Measurements from ENCODE around the gene MRPL12.
"Not testable (repeated sequence)": the region's sequence is repeated elsewhere in the genome, so short reads cannot be mapped to it uniquely, and the experiment has no call there.

The MRPL12 gene

DNA sequence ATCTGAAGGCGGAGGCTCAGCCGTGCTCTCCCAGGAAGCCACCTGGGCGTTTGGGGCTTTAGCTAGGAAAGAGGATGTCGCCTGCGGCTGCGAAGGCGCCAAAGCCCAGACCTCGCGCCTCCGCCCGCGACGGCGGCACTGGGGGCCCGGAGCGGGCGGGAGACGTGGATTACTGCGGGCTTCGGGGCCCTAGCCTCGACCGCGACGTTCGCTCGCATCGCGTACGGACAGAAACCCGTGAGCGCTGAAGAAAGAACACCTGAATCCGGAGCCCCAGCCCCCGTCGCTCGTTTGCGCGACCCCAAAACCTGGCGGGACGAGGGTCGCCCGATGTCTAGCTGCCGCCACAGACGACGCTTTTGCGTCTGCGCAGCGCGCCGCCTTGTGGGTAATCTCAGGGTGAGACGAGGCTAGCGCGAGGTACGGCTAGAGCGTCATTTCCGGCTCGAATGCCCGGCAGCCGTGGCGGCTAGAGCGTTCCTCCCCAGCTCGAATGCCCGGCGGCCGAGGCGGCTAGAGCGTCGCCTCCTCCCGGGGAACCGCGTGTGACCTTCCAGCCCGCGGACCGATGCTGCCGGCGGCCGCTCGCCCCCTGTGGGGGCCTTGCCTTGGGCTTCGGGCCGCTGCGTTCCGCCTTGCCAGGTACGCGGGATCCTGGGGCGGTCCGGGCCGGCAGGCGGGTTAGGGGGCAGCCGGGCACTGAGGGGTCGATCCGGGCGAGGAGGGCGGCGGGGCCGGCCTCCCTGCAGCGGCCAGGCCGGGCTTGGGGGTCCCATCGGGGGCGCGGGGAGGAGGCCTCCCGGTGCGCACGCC lies at the start of gene MRPL12:
Gene MRPL12 (plus strand): TSS at position 434 of the 813 bp plus-strand sequence. CDS start 135 bp downstream, at position 569.
- peak; percentile 80 for DNase-seq

DNA sequence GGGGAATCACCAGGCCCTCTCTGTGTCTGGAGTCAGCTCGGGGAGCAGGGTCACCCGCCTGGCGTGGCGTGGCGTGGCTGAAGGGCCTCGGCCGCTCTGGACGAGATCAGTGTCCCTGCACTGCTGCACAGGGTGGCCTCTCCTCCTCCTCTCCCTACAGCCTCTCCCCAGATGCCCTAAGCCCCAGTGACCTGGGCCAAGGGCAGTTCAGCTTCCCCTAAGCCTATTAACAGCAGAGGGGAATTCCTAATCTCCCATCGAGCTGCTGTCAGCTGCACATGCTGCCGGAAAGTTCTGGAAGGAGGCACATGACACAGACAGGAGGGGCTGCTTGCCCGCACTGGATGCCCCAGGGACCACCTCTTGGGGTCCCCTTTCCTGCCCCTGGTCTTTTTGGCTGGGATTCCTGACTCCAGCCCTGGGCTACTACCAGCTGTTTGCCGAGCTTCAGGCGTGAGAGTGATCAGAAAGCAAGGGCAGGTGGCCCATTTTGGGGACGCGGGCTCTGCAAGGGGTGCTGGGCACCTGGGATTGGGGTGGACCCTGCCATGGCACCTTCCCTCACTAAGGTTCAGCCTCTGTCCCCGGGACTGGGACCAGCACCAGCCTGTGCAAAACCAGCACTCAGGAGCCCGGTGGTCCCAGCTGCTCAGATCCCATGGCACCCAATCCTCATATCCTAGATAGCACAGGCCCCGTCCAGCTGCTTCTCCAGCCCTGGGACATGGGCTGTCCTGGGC lies 47.6 kb upstream of the MRPL12 start:
- no peak for DNase-seq

DNA sequence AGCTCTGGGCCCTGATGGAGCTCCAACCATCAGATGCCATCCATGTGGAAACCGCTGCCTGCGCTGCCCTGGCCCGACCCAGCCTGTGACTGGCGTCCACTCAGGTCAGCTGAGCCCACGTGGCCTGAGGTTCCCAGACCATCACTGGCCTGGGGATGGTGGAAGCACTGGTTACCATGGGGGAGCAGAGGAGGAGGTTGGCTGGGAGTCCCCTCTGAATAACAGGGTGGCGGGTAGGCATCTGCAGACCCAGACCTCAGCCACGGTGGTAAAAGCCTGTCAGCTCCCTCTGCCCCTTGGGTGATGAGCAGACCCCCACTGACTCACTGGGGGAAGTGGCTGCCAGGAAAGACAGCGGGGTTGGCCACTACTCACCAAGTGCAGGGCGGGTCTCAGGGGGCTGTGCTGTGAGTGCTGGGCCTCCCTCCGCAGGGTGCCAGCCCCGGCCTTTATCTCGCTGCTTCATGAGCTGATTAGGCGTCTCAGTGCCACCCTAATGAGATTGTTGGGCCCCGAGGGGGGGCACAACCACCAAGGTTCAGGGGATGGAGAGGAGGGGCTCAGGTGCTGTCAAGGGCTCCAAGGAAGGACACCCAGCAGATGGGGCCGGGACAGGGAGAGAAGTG lies 46.9 kb upstream of the MRPL12 start, which contains the start of gene PDE6G:
Gene PDE6G (minus strand): TSS at position 425 of the 626 bp plus-strand sequence. CDS start 3,237 bp downstream, outside the sequence.
- no peak for DNase-seq

DNA sequence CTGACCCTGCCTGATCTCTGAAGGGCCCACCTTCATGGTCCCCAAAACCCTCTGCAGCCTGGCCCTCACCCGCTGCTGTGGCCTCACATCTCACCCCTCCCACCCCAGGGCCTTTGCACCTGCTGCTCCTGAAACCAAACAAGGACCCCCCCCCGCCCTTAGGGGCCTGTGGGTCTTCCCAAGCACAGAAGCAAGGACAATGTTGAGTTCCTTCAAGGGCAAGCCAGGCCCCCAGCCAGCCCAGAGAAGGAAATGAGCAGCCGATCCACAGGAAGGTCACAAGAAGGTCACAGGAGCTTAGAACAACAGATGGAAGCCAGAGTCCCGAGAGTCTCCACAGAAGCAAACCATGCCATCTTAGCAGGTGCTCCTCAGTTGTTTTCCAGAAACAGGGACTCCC lies 46.3 kb upstream of the MRPL12 start:
- peak; percentile 28 for DNase-seq

DNA sequence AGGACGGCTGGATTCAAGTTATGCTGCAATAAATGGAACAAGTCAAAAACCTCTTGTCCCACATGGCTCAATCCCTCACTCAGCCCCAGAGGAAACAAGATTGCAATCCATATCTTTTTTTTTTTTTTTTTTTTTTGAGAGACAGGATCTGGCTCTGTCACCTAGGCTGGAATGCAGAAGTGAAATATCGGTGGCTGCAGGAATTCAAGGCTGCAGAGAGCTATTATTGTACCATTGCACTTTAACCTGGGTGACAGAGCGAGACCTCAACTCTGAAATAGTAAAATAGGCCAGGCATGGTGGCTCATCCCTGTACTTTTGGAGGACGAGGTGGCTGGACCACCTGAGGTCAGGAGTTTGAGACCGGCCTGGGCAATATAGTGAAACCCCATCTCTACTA lies 44.1 kb upstream of the MRPL12 start:
- no peak for DNase-seq

DNA sequence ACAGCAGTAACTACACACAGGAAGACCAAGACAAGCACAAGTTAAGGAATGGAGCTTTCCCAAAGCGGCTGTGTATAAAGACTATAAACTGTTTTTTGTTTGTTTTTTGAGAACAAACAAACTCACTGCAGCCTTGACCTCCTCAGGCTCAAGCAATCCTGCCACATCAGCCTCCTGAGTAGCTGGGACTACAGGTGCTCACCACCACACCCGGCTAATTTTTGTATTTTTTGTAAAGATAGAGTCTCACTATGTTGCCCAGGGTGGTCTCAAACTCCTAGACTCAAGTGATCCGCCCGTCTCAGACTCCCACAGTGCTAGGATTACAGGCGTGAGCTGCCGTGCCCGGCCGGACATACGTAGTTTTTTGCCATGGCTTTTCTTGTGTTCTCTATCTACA lies 42.7 kb upstream of the MRPL12 start:
- no peak for DNase-seq

DNA sequence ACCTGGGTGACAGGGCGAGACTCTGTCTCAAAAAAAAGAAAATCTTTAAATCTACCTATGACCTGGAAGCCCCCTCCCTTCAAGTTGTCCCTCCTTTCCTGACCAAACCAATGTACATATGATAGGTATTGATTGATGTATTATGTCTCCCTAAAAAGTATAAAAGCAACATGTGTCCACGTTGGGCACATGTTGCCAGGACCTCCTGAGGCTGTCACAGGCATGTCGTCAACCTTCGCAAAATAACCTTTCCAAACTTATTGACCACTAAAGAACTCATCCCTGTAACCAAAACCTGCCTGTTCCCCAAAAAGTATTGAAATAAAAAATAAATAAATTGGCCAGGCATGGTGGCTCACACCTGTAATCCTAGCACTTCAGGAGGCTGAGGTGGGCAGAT lies 41.2 kb upstream of the MRPL12 start:
- no peak for DNase-seq

DNA sequence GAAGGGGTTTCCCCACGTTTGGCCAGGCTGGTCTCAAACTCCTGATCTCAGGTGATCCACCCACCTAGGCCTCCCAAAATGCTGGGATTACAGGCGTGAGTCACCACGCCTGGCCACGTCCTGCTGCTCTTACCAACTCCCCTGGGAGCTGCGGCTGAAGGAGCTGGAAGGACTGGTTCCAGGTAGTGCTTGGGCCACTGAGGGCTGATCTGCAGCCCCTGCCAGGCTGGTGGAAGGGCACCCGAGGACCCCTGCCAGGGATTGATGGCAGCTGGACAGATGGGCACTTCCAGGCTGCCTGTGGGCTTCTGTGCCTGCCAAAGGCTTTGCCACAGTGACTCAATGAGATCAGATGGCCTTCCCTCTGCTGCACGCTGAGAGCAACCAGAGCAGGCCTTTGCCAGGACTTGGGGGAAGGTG lies 39.1 kb upstream of the MRPL12 start:
- DNase-seq: no peak

DNA sequence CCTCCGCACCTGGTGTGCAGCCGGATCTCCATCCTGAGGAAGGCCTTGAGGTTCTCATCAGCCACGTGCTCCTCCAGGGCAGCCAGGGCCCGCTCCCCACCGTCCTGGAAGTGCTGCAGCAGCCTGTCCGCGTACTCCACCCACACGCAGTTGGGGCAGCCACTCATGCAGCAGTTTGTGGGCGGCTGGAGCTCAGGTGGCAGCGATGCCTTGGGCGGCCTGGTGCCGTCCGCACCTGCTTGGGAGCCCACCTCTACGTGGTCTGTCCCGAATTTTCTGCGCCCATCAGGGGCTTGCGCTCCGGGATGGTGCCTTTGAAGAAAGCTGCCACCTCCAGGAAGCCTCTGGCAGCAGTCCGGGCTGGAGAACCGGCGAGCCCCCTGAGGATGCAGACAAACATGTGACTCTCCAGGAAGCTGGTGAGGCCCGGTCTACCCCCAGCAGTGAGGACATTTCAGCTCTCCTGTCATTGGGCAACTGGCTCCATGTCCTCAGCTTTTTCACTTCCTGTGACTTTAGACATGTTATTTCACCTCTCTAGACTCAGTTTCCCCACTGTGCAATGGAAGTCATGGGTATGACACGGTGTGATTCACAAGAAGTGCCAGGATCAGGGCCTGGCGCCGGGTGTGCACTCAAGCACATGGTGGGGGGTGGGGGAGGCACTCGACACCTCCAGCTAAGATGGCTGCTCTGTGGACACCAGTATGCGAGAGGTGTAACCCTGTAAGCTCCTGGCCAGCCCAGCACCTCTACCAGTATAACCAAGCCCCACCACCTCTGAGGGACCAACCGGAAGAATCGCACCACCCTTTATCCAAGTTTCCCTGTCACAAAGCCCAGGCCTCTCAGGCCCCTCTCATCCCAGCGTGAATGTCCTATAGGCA lies 37.7 kb upstream of the MRPL12 start:
- peak; percentile 42 for DNase-seq

DNA sequence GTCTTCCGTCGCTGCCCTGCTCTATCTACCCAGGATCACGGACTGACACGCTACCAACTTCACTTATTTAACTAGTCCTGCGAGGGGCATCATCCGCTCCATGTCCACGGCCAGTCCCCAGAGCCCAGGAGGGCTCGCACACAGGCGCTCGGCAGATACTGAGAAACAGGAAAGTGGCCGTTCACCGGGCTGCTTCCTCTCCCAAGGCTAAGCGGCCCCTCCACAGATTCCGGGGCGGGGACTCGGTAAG lies 37.1 kb upstream of the MRPL12 start:
- DNase-seq: peak; percentile 39

DNA sequence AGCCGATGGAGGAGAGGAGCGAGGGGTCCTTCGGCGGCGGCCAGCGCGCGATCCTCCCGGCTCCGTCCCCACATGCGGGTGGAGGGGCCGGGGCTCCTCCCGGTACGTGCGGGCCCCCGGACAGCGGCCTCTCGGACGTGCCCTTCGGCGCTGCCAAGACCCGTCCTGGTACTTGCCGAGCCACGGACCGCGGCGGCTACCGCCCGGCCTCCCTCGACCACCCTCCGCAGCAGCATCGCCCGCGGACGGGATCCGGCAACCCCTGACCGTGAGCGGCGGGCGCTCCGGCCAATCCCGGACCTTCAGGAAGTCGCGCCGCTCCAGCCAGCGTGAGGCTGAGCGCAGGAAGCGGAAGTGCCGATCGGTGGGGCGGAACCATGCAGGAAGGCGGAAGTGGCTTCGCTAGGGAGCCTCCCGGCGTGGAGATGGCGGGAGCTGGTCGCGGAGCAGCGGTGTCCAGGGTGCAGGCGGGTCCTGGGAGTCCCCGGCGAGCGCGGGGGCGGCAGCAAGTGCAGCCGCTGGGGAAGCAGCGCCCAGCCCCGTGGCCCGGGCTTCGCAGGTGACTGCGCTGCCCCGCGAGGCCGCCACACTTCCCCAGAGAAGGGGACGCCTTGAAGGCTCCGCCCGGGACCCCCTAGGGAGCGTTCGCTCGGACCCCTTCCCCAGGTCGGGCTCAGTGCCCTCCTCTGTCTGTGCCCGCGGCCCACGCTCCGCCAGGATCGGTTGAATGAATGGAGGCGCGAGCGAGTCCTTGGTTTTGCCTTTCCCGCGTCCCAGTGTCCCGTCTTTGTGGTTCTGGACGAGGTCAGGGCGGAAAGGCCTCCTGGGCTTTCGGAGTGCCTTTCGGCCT lies 36.6 kb upstream of the MRPL12 start, which contains the start of the genes CCDC137 and OXLD1:
Gene CCDC137 (plus strand): TSS at position 396 of the 850 bp plus-strand sequence. CDS start 30 bp downstream, at position 426.
Gene OXLD1 (minus strand): TSS at position 264 of the 850 bp plus-strand sequence. CDS start 28 bp downstream, at position 236.
- DNase-seq: peak; percentile 76

DNA sequence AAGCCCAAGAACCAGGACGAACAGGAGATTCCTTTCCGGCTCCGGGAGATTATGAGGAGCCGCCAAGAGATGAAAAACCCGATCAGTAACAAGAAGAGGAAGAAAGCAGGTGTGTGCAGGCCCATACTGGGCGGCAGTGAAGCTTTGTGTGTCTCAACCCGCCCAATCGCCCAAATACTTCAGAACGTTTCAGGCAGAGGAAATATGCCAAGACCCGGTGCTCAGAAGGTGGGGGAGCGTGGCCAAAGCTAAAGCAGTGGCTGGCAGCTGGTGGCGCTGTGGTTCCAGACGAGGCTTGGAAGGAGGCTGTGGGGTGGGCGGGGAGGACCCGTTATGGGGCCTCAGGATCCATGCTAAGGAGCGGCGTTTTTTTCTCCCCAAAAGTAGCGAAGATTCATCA lies 35.4 kb upstream of the MRPL12 start:
- no peak for DNase-seq

DNA sequence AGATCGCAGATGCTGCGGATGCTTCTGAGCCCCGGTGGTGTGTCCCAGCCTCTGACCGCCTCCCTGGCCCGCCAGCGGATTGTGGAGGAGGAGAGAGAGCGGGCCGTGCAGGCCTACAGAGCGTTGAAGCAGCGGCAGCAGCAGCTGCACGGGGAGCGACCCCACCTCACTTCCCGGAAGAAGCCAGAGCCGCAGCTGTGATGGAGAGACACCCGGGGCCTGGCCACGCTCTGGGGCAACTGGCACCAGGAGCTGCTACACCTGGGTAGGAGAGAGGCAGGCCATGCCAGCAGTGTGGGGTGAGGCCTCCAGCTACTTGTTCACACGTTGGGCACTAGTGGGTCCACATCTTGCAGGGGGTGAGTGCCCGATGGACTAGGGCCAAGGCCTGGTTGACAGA lies 30.7 kb upstream of the MRPL12 start:
- DNase-seq: no peak

DNA sequence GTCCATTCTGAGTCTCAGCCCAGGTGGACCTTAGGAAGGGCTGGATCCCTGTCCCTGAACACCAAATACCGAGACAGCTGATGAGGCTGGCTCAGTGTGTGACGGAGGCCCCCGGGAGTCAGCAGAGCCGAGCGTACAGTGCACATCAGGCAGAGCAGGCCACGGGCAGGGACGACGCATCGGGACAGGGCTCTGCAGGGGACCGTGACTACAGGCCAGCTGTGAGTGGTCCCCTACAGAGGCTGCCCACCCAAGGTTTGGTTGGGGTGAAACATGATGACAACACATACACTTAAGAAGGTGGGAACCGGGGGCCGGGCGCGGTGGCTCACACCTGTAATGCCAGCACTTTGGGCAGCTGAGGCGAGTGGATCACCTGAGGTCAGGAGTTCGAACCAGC lies 30.2 kb upstream of the MRPL12 start:
- no peak for DNase-seq

DNA sequence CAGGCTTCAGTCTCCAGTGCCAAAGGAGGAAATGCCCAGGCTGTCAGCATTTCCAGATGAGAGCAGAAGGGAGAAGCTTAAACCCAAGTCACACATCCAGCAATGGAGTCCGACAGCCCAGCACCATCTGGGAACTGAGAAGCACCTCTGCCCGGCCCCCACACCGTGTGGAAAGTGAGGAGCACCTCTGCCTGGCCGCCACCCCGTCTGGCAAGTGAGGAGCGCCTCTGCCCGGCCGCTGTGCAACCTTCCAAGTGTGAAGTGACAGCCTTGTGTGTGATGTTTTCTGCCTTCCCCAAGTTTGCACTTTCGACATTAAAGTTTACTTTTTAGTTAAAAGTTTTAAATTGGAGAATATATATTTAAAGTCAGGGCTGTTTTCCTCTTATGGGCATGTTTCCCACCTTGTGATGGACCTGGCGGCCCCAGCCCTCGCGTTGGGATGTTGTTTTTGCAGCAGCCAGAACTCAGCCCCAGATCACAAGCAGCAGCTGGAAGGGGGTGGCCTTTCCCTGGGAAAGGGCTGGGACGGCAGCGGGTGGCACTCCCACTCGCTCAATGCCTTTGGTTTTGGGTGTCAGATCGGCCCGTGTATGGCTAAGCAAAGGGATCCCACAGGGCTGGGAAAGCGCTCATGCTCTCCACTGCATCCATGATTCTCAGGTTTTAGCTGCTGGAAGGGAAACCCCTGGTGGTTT lies 29.5 kb upstream of the MRPL12 start:
- no peak for DNase-seq

DNA sequence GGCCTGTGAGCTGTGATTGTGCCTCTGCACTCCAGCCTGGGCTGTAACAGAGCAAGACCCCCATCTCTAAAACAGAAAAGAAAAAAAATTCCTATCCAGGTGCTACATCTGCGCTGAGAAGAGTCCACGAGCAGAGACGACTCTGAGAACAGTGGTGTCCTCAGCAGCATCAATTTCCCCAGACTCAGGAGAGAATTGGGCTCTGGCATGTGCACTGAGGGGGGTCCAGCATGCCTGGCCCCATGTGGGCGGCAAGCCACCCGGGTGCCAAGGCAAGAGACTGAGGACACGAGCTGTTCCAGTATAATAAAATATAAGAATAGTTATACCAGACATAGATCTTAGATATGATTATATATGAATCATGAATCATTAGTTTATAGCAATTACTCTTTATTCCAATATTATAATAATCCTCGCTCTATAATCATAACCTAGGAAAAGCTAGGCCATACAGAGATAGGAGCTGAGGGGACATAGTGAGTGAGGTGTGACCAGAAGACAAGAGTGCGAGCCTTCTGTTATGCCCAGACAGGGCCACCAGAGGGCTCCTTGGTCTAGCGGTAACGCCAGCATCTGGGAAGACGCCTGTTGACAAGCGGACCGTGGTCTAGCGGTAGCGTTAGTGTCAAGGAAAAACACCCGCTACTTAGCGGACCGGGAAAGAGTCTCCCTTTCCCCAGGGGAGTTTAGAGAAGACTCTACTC lies 27.5 kb upstream of the MRPL12 start:
- DNase-seq: not testable (repeated sequence)

DNA sequence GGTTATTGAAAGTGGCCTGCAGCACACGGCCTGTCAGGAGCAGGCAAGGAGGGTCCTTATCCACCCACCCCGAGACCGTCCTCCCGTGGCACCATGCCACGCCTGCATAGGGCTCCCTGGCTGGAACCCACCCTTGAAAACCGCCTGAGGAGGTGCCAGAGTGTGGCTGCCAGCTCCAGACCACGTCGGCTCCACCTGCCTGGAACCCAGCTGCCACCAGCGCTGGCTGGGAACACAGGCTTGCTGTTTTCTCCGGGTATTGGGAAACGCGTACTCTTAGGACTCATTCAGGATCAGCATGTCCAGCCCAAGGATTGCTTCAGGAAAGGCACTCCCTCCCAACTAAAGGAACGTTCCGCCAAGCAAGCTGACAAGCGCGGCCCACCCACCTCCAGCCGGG lies 26.3 kb upstream of the MRPL12 start:
- DNase-seq: no peak

DNA sequence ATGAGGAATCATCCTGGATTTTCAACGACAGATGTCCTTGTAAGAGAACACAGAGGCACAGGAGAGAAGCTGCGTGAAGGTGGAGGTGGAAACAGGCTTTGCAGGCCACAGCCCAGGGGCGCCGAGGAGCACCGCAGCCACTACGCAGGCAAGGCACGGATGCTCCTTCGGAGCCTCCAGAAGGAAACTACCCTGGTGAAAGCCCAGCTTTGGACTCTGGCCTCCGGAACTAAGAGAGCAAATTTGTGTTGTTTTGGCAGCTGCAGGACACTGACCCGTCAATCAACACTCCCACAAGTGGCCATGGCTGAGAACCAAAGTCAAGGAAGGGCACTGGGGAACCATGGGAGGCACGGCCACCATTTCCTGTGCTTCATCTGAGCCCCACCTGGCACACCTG lies 23.0 kb upstream of the MRPL12 start:
- no peak for DNase-seq

DNA sequence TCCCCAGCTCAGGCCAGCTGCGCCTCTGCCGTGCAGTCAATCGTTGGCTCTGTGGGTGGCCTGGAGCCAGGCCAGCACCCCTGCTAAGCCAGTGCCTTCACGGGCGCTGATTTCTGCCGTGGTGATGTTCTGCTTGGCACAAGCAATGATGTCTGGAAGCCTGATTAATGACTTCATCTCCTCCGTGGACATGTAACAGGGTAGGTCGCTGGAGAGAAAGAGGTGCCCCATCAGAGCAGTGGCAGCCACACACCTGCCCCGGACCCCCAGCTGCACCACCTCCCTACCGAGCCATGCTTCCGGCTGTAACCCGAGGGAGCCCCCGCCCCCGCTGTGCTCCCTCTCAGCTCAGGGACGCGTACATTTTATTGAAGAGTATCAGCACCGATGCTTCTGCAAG lies 21.5 kb upstream of the MRPL12 start:
- DNase-seq: no peak

DNA sequence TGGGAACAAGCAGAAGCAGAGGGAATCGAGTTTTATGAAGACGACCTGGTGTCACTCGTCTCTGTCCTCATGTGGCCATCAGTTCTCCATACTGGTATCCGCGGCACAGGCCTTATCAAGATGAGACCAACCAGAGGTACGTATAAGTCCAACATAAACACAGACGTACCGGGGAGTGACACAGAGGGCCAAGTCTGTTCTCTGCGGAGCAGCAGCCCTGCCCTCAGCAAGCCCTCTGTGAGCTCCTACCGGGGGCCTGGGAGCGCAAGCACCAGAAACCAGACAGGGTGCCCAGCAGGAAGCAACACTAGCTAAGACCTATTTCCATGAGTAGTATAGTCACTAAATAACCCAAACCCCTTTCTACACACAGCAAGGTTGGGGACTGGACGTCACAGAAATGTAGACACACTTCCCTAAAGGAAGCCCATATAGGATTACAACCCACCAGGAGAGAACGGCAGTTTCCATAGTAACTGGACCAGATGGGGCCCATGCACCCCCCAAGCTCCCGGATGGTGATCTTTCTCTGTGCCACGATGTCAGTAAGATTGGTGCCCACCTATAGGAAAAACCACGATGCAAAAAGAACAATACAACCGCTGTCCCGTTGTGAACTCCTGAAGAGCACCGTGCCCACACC lies 20.5 kb upstream of the MRPL12 start:
- DNase-seq: no peak

Measured in GF-D8 (cell line).